ENCODE measurements around the gene KIF19.

- TF ChIP-seq CTCF (IDR thresholded peaks at IDR 0.05 in 2 of 3, conservative IDR thresholded peaks at IDR 0.05 in 1 of 3; ENCODE audit: borderline replicate concordance in 1 of 3, insufficient read depth in 1 of 3, low read depth in 2 of 3, low read length in 2 of 3) = no peak
- TF ChIP-seq RAD21 (IDR thresholded peaks at IDR 0.05; ENCODE audit: low read depth) = no peak
- TF ChIP-seq POLR2A (IDR thresholded peaks at IDR 0.05; ENCODE audit: borderline replicate concordance, extremely low read depth, insufficient read depth, insufficient read length) = no peak
- TF ChIP-seq SP1 (IDR thresholded peaks at IDR 0.05; ENCODE audit: low read depth) = no peak
- TF ChIP-seq ZFX (IDR thresholded peaks at IDR 0.05) = no peak
- TF ChIP-seq YY1 (IDR thresholded peaks at IDR 0.05; ENCODE audit: extremely low read depth, insufficient replicate concordance, low read depth, low read length) = no peak
- no peak for TF ChIP-seq ATF3 (IDR thresholded peaks at IDR 0.05)
- TF ChIP-seq POLR2AphosphoS5 (IDR thresholded peaks at IDR 0.05; ENCODE audit: low read depth, low read length) = no peak
- TF ChIP-seq ZNF274 (IDR thresholded peaks at IDR 0.05; ENCODE audit: low read depth, low read length) = no peak
Observed at GRCh38 chr17:74339537-74340195, 13.6 kb downstream of the KIF19 start.
